Neural cell (in vitro differentiated cells): ENCODE results near the gene GAP43. TPM values are rescaled to one million over a fixed set of nuclear protein-coding genes. Genes with fewer than 3 reads are reported as not detected.

Source experiments
- H2AFZ ChIP-seq: fragments of 200-600, 300-800 bp; sonication (generic), shearing (Covaris generic); 2 replicates; pipeline ENCODE4 v1.6.0; 2014; ENCODE audit warnings: low read depth, mild to moderate bottlenecking, antibody characterized with exemption, low read length, moderate library complexity
- H3F3A ChIP-seq: fragments of 200-600 bp; shearing (Covaris generic); 2 replicates; pipeline ENCODE4 v1.6.1; 2016; ENCODE audit warnings: mild to moderate bottlenecking, moderate library complexity, mixed read lengths, antibody characterized with exemption, low read length; ENCODE audit not compliant: insufficient read depth, poor library complexity, severe bottlenecking
- H3K27ac ChIP-seq: fragments of 200-600, 300-800 bp; sonication (generic), shearing (Covaris generic); 2 replicates; pipeline ENCODE4 v1.5.1; 2014; ENCODE audit warnings: mild to moderate bottlenecking, low read length, moderate library complexity
- H3K27me3 ChIP-seq: fragments of 300-800, 200-600 bp; sonication (generic), shearing (Covaris generic); 2 replicates; pipeline ENCODE4 v1.6.0; 2014; ENCODE audit warnings: mild to moderate bottlenecking, low read depth, low read length, moderate library complexity; ENCODE audit not compliant: insufficient read depth
- H3K36me3 ChIP-seq: fragments of 300-800, 200-600 bp; sonication (generic), shearing (Covaris generic); 2 replicates; pipeline ENCODE4 v1.5.1; 2014; ENCODE audit warnings: mild to moderate bottlenecking, antibody characterized with exemption, low read length, moderate library complexity; ENCODE audit not compliant: insufficient read depth
- H3K4me2 ChIP-seq: fragments of 300-800, 200-600 bp; sonication (generic), shearing (Covaris generic); 2 replicates; pipeline ENCODE4 v1.6.0; 2014; ENCODE audit warnings: mild to moderate bottlenecking, low read length
- H3K4me3 ChIP-seq: fragments of 300-800, 200-600 bp; sonication (generic), shearing (Covaris generic); 2 replicates; pipeline ENCODE4 v1.5.1; 2014; ENCODE audit warnings: mild to moderate bottlenecking, low read length, moderate library complexity
- H3K79me2 ChIP-seq: fragments of 200-600 bp; shearing (Covaris generic); replicated peaks from 2 replicates; pipeline ENCODE4 v1.6.0; 2014; ENCODE audit warnings: mild to moderate bottlenecking, low read length, moderate library complexity; ENCODE audit not compliant: insufficient read depth
- H3K9ac ChIP-seq: fragments of 300-800, 200-600 bp; sonication (generic), shearing (Covaris generic); 2 replicates; pipeline ENCODE4 v1.6.1; 2016; ENCODE audit warnings: mild to moderate bottlenecking, low read length, mixed read lengths
- H3K9me2 ChIP-seq: fragments of 200-600 bp; shearing (Covaris generic); 2 replicates; pipeline ENCODE4 v1.6.1; 2016; ENCODE audit warnings: mild to moderate bottlenecking, low read length, mixed read lengths; ENCODE audit not compliant: insufficient read depth
- H3K9me3 ChIP-seq: fragments of 200-600, 300-800 bp; sonication (generic), shearing (Covaris generic); 2 replicates; pipeline ENCODE4 v1.6.1; 2016; ENCODE audit warnings: mild to moderate bottlenecking, mixed run types, low read length, moderate library complexity, mixed read lengths
- H4K20me1 ChIP-seq: fragments of 200-600 bp; shearing (Covaris generic); 2 replicates; pipeline ENCODE4 v1.6.1; 2016; ENCODE audit warnings: mild to moderate bottlenecking, mixed run types; ENCODE audit not compliant: insufficient read depth
- EP300 ChIP-seq: fragments of 450-650 bp; conservative IDR thresholded peaks from 2 replicates; pipeline ENCODE4 v1.6.1; 2014; ENCODE audit warnings: antibody characterized with exemption, mild to moderate bottlenecking, moderate library complexity; ENCODE audit not compliant: poor library complexity, severe bottlenecking
- EZH2 ChIP-seq: fragments of 200-600, 300-800 bp; shearing (Covaris generic), sonication (generic); IDR thresholded peaks from 2 replicates; pipeline ENCODE4 v1.6.1; 2014; ENCODE audit warnings: antibody characterized with exemption, low read length, borderline replicate concordance, mild to moderate bottlenecking; ENCODE audit not compliant: insufficient read depth, poor library complexity, severe bottlenecking
- MXI1 ChIP-seq: fragments of 450-650 bp; conservative IDR thresholded peaks from 2 replicates; pipeline ENCODE4 v1.6.1; 2014; ENCODE audit warnings: antibody characterized with exemption, mild to moderate bottlenecking; ENCODE audit not compliant: poor library complexity, severe bottlenecking
- POLR2AphosphoS5 ChIP-seq: IDR thresholded peaks from 2 replicates; pipeline ENCODE4 v1.6.1; 2012
- RAD21 ChIP-seq: fragments of 450-650 bp; conservative IDR thresholded peaks from 2 replicates; pipeline ENCODE4 v1.6.1; 2014; ENCODE audit warnings: antibody characterized with exemption, mild to moderate bottlenecking, moderate library complexity
- REST ChIP-seq: IDR thresholded peaks from 2 replicates; pipeline ENCODE4 v1.6.1; 2012; ENCODE audit warnings: borderline replicate concordance
- SMC3 ChIP-seq: fragments of 450-650 bp; conservative IDR thresholded peaks from 2 replicates; pipeline ENCODE4 v1.6.1; 2014; ENCODE audit warnings: antibody characterized with exemption, mild to moderate bottlenecking, moderate library complexity; ENCODE audit not compliant: poor library complexity
- TAF1 ChIP-seq: IDR thresholded peaks from 2 replicates; pipeline ENCODE4 v1.6.1; 2012; ENCODE audit warnings: low read depth
- polyA plus RNA-seq: library from polyadenylated mRNA; depleted of rRNA; stranded (reverse); fragments of >200 nt; gene quantifications from 2 replicates; pipeline ENCODE4 v1.2.3, GENCODE V29; 2014
- TF ChIP-seq, protein P1 (sequence below): fragments of 450-650 bp; IDR thresholded peaks from 2 replicates; pipeline ENCODE4 v1.5.1; 2014; ENCODE audit warnings: antibody characterized with exemption, mild to moderate bottlenecking, moderate library complexity; ENCODE audit not compliant: poor library complexity, severe bottlenecking

The GAP43 gene
- polyA plus RNA-seq, 1 donor from 2014 or later, result 1,327 TPM

DNA sequence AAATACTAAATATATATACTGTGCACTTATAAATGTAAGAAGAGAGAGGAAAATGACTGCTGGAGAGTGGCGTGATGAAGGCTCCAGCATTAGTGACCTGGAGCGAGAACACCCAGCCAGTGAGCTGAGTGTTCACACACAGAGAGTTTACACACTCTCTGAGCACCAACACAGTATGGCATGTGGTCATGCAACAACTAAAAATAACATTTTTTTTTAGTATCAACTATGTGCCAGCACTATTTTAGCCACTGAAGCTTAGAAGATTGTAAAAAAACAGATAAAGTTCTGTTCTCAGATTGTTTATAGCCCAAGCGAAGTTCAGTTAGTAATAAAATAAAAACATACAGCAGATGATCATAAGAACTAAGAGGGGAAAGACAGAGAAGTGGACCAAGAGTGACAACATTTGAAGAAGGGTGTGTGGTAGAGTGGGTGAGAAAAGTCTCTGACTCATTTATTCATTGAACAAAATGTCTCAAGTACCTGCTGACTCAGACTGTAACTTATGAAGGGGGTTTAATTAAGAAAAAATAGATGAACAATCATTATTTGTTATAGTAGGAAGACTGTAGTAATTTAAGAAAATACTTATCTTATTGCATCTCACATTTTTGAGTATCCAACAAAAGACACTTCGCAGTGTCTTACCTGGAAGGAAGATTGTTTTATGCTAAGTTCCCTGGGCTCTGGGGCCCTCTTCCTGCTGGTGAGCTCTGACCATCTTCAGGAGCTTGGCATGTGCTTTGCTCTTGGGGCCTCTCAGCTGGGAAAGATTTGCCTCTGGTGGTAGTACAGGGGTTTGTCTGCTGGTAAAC is 43.8 kb downstream of the GAP43 start:
- no peak overlapping the region for H3K4me2 ChIP-seq
- no peaks in the 10 kb centered on the region for H3K9me2 ChIP-seq
- peaks cover 10% of the 10 kb centered on the region for H4K20me1 ChIP-seq
- H3K4me3 ChIP-seq, result no peak overlapping the region
- peaks cover 13% of the 10 kb centered on the region for H3K36me3 ChIP-seq
- no peaks in the 10 kb centered on the region for H3K9me3 ChIP-seq
- H3F3A ChIP-seq, result no peaks in the 10 kb centered on the region
- no peak for TF ChIP-seq EZH2
- TF ChIP-seq, protein P1, sequence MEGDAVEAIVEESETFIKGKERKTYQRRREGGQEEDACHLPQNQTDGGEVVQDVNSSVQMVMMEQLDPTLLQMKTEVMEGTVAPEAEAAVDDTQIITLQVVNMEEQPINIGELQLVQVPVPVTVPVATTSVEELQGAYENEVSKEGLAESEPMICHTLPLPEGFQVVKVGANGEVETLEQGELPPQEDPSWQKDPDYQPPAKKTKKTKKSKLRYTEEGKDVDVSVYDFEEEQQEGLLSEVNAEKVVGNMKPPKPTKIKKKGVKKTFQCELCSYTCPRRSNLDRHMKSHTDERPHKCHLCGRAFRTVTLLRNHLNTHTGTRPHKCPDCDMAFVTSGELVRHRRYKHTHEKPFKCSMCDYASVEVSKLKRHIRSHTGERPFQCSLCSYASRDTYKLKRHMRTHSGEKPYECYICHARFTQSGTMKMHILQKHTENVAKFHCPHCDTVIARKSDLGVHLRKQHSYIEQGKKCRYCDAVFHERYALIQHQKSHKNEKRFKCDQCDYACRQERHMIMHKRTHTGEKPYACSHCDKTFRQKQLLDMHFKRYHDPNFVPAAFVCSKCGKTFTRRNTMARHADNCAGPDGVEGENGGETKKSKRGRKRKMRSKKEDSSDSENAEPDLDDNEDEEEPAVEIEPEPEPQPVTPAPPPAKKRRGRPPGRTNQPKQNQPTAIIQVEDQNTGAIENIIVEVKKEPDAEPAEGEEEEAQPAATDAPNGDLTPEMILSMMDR, result no peak
- TF ChIP-seq SMC3, result no peak
- no peak for TF ChIP-seq RAD21
- TF ChIP-seq MXI1, result no peak
- no peak for TF ChIP-seq TAF1
- no peak for TF ChIP-seq POLR2AphosphoS5
- TF ChIP-seq REST, result no peak
- no peak for TF ChIP-seq EP300
- H3K9ac ChIP-seq, result no peak overlapping the region
- peaks cover 80% of the 10 kb centered on the region for H3K79me2 ChIP-seq
- no peak overlapping the region for H2AFZ ChIP-seq
- no peak overlapping the region for H3K27ac ChIP-seq
- no peaks in the 10 kb centered on the region for H3K27me3 ChIP-seq

DNA sequence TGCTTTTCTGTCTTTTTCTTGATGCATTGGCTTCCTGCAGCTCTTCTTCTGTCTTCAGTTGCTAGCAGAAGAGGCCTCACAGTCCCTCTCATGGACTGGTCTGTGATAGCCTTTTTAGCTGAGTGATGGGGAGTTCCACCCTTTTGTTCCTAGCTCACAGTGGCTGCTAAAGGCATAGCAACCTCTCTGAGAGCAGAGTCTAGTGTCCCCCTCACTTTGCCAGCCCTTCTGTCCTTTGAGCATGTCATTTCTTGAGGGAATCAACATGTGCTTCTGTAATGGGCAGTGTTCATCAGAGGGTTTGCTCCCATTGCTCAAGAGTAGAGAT is 44.4 kb downstream of the GAP43 start:
- H2AFZ ChIP-seq, result no peak overlapping the region
- no peak for TF ChIP-seq RAD21
- TF ChIP-seq TAF1, result no peak
- TF ChIP-seq, protein P1, result no peak
- TF ChIP-seq SMC3, result no peak
- TF ChIP-seq EP300, result no peak
- TF ChIP-seq EZH2, result no peak
- no peak for TF ChIP-seq POLR2AphosphoS5
- no peak for TF ChIP-seq REST
- no peak for TF ChIP-seq MXI1
- peaks cover 13% of the 10 kb centered on the region for H3K36me3 ChIP-seq
- no peak overlapping the region for H3K4me2 ChIP-seq
- H3K9me3 ChIP-seq, result no peaks in the 10 kb centered on the region
- no peaks in the 10 kb centered on the region for H3F3A ChIP-seq
- no peaks in the 10 kb centered on the region for H3K27me3 ChIP-seq
- no peak overlapping the region for H3K4me3 ChIP-seq
- no peak overlapping the region for H3K9ac ChIP-seq
- H4K20me1 ChIP-seq, result peaks cover 10% of the 10 kb centered on the region
- H3K27ac ChIP-seq, result no peak overlapping the region
- H3K9me2 ChIP-seq, result no peaks in the 10 kb centered on the region
- H3K79me2 ChIP-seq, result peaks cover 80% of the 10 kb centered on the region
